ENCODE measurements around the gene MYO1G.

MYO1G gene

GRCh38 chr7:44976746-44977196, 2.0 kb downstream of the MYO1G start:
- POLR2A ChIA-PET, result no interaction called here
- TF ChIP-seq, protein P1, sequence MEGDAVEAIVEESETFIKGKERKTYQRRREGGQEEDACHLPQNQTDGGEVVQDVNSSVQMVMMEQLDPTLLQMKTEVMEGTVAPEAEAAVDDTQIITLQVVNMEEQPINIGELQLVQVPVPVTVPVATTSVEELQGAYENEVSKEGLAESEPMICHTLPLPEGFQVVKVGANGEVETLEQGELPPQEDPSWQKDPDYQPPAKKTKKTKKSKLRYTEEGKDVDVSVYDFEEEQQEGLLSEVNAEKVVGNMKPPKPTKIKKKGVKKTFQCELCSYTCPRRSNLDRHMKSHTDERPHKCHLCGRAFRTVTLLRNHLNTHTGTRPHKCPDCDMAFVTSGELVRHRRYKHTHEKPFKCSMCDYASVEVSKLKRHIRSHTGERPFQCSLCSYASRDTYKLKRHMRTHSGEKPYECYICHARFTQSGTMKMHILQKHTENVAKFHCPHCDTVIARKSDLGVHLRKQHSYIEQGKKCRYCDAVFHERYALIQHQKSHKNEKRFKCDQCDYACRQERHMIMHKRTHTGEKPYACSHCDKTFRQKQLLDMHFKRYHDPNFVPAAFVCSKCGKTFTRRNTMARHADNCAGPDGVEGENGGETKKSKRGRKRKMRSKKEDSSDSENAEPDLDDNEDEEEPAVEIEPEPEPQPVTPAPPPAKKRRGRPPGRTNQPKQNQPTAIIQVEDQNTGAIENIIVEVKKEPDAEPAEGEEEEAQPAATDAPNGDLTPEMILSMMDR (IDR thresholded peaks at IDR 0.05; ENCODE audit: control extremely low read depth, extremely low read depth, low read depth, missing control alignments), result no peak
- CTCF ChIA-PET, result interaction anchor here (1.3 to 1.4 kb wide), 2 partner anchors 26 to 159 kb away, joined by 3 to 8 read pairs; no protein-coding TSS in a partner anchor
- DNase-seq (ENCODE audit: extremely low spot score), result no peak

DNA sequence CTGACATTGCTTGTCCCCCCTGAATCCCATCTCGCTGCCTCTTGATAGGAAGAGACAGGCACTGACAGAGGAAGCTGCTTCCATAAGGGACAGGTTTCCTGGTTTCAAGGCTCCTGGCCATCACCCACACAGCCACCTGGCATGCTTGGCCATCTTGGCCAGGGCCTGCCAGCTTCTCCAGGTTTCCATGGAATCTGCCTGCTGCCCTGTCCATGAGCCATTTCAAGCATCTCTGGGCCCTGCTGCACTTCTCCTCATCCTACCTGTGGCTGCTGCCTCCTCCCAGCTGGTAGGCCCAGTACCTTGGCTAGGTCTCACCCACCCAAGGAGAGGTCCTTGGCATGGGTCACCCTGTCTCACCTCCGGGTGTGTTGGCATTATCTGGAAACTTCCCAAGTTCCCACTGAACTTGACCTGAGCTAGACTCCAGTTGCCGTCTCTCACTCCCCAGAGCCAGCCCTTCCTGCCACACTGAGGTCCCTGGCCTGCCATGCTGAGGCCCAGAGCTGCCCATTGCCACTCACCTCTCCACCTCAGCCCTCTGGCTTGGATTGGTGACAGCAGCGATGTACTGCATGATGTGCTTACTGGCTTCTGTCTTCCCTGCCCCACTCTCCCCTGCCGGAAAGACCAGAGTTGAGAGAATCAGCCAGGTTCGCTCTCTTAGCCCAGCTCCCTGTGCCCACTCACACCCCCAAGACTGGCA, 2.6 kb downstream of the MYO1G start:
- POLR2A ChIA-PET, result no interaction called here
- CTCF ChIA-PET, result interaction anchor here (1.3 kb wide), 1 partner anchor 160 kb away, joined by 8 read pairs; no protein-coding TSS in a partner anchor
- TF ChIP-seq, protein P1 (IDR thresholded peaks at IDR 0.05; ENCODE audit: control extremely low read depth, extremely low read depth, low read depth, missing control alignments), result no peak
- no peak for DNase-seq (ENCODE audit: extremely low spot score)

- ChIA-PET POLR2A (no interaction called here), CTCF (interaction anchor here (1.3 to 6.4 kb wide), 3 partner anchors 55 to 160 kb away, joined by 4 to 147 read pairs (median 8); no protein-coding TSS in a partner anchor)
- TF ChIP-seq, protein P1 (IDR thresholded peaks at IDR 0.05; ENCODE audit: control extremely low read depth, extremely low read depth, low read depth, missing control alignments), result no peak
- no peak for DNase-seq (ENCODE audit: extremely low spot score)
These were observed 3.3 kb downstream of the MYO1G start for GRCh38 chr7:44975331-44976039.

- CTCF ChIA-PET, result interaction anchor here (0.8 to 6.4 kb wide), 27 partner anchors 10 to 161 kb away, joined by 3 to 147 read pairs (median 7); partner anchors contain the start of genes H2AZ2 and TBRG4
- POLR2A ChIA-PET, result interaction anchor here (0.5 to 2.5 kb wide), 4 partner anchors 10 to 55 kb away, joined by 3 to 9 read pairs (median 4); no protein-coding TSS in a partner anchor
- DNase-seq (ENCODE audit: extremely low spot score), result no peak
- TF ChIP-seq, protein P1 (IDR thresholded peaks at IDR 0.05; ENCODE audit: control extremely low read depth, extremely low read depth, low read depth, missing control alignments), result no peak
These were observed 4.3 kb downstream of the MYO1G start for GRCh38 chr7:44974549-44974948.

DNA sequence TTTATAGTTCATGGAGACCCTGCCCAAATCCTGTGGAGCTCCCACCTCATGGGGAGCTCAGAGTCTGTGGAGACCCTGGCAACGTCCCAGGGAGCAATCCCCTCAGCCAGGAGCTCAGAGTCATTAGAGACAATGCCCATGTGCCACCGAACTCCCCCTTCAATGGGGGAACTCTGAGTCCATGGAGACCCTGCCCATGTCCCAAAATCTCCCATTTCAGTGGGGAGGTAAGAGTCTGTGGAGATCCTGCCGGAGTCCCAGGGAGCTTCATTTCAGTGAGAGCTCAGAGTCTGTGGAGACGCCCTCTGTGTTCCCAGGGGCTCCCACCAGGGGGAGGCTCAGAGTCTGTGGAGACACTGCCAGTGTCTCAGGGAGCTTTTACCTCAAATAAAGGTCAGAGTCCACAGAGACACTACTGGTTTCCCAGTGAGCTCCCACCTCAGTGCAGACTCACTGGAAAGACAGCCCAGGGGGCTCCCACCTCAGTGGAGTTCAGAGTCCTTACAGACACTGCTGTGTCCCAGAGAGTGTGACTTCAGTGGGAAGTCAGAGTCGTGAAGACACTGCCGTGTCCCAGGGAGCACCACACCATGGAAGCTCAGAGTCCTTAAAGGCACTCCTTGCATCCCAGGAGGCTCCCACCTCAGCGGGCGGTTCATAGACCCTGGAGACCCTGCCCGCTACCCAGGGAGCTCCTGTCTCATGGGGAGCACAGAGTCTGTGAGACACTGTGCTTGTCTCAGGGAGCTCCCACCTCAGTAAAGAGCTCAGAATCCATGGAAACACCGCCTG, 5.0 kb downstream of the MYO1G start:
- ChIA-PET CTCF (interaction anchor here (0.8 to 6.4 kb wide), 47 partner anchors 8 to 166 kb away, joined by 3 to 147 read pairs (median 5); partner anchors contain the start of genes H2AZ2 and TBRG4), POLR2A (interaction anchor here (0.6 to 2.5 kb wide), 4 partner anchors 10 to 125 kb away, joined by 4 to 9 read pairs (median 4); no protein-coding TSS in a partner anchor)
- TF ChIP-seq, protein P1 (IDR thresholded peaks at IDR 0.05; ENCODE audit: control extremely low read depth, extremely low read depth, low read depth, missing control alignments), result peak; percentile 38
- DNase-seq (ENCODE audit: extremely low spot score), result no peak

Data from GM10248 (cell line).